Tibial nerve (tissue), 4 donors: ENCODE results near the gene XKR8. TPM values are rescaled to one million over a fixed set of nuclear protein-coding genes. Genes with fewer than 3 reads are reported as not detected.

Experiments
- DNase-seq, 2 donors: peaks; one replicate each; pipeline ENCODE4 v3.0.0-alpha.2; 2019; ENCODE audit warnings: low spot score in 2 of 2
- H3K27ac ChIP-seq, 4 donors: fragments of 200-600 bp; sonication (generic) in 3 of 4; one replicate each; pipeline ENCODE4 v1.5.1; 2017 to 2019; ENCODE audit warnings: mild to moderate bottlenecking in 1 of 4
- H3K27me3 ChIP-seq, 2 donors: fragments of 200-600 bp; sonication (generic) in 1 of 2; one replicate each; pipeline versions ENCODE4 v1.5.1 to v1.6.0; 2017 to 2019
- H3K36me3 ChIP-seq, 3 donors: fragments of 200-600 bp; sonication (generic); one replicate each; pipeline ENCODE4 v1.5.1; 2018 to 2019
- H3K4me1 ChIP-seq, 4 donors: fragments of 200-600 bp; sonication (generic) in 3 of 4; one replicate each; pipeline ENCODE4 v1.5.1; 2017 to 2019
- H3K4me3 ChIP-seq, 4 donors: fragments of 200-600 bp; sonication (generic) in 3 of 4; one replicate each; pipeline ENCODE4 v1.5.1; 2017 to 2019; ENCODE audit warnings: mild to moderate bottlenecking in 1 of 4, moderate library complexity in 1 of 4
- H3K9me3 ChIP-seq, 4 donors: fragments of 200-600 bp; sonication (generic) in 3 of 4; one replicate each; pipeline ENCODE4 v1.5.1; 2017 to 2019
- EP300 ChIP-seq, 2 donors: sonication (generic); formaldehyde crosslinking; IDR thresholded peaks; one replicate each; pipeline ENCODE4 v1.6.1; 2017; ENCODE audit warnings: antibody characterized with exemption in 2 of 2, mild to moderate bottlenecking in 1 of 2
- POLR2A ChIP-seq, 2 donors: fragments of 450-650 bp; IDR thresholded peaks; one replicate each; pipeline ENCODE4 v1.6.1; 2017; ENCODE audit warnings: antibody characterized with exemption in 2 of 2, mild to moderate bottlenecking in 2 of 2, moderate library complexity in 2 of 2
- WGBS, 2 donors: methylation state at CpG; one replicate each; pipeline ENCODE4 v1.1.5; 2018; 5-methylcytosine and 5-hydroxymethylcytosine counted together
- total RNA-seq, 4 donors: library from RNA; depleted of rRNA; stranded (reverse); fragments of >200 nt; gene quantifications; one replicate each; pipeline ENCODE4 v1.1.0, GENCODE V29; 2016
- TF ChIP-seq, protein P1 (sequence below), 5 experiments: fragments of 200-600 bp in 3 of 5; fragments of 450-650 bp in 2 of 5; sonication (generic) in 3 of 5; IDR thresholded peaks; one replicate each; pipeline ENCODE4 v1.5.1; 2016 to 2019; ENCODE audit warnings: antibody characterized with exemption in 5 of 5, mild to moderate bottlenecking in 3 of 5, moderate library complexity in 2 of 5

Gene XKR8, protein sequence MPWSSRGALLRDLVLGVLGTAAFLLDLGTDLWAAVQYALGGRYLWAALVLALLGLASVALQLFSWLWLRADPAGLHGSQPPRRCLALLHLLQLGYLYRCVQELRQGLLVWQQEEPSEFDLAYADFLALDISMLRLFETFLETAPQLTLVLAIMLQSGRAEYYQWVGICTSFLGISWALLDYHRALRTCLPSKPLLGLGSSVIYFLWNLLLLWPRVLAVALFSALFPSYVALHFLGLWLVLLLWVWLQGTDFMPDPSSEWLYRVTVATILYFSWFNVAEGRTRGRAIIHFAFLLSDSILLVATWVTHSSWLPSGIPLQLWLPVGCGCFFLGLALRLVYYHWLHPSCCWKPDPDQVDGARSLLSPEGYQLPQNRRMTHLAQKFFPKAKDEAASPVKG
- total RNA-seq: 1 to 10 TPM; 5.1 to 7.5 (median 7.3) TPM

DNA sequence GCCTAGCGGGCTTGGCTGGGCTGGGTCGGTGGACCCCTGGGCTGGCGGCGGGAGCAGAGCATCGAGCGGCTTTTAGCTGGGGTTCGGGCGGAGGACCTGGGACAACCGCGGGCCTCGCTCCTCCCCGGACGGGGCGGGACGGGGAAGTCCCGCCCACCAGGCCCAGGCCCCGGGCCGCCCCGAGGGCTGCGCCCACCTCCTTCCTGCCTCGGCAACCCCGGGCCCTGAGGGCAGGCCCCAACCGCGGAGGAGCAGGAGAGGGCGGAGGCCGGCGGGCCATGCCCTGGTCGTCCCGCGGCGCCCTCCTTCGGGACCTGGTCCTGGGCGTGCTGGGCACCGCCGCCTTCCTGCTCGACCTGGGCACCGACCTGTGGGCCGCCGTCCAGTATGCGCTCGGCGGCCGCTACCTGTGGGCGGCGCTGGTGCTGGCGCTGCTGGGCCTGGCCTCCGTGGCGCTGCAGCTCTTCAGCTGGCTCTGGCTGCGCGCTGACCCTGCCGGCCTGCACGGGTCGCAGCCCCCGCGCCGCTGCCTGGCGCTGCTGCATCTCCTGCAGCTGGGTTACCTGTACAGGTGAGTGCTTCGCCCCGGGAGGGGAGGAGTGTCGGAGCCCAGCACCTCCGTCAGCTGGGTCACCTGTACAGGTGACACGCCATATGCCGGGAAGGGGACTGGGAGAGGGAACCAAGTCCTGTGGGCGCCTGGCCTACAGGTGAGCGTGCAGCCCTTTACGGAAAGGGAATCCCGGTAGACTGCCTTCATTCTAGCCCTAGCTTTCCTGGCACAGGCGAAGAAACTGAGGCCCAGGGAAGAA, at the start of gene XKR8:
Gene XKR8 (plus strand): TSS at position 182 of the 812 bp plus-strand sequence. CDS start 97 bp downstream, at position 279.
- H3K9me3 ChIP-seq: no peaks in the 10 kb centered on the region
- peak; percentile 38 to 49 for DNase-seq
- H3K36me3 ChIP-seq: peaks cover 0 to 20% (median 0%) of the 10 kb centered on the region in 3 donors
- no peaks in the 10 kb centered on the region for H3K27me3 ChIP-seq
- 13 to 23% methylated on average over 14 to 35 of the region's 68 CpGs for WGBS, 2 donors
- H3K4me3 ChIP-seq: peak within 1 kb of the TSS; percentile 64 to 82 (median 70)
- peak within 1 kb of the TSS; percentile 76 to 90 (median 88) for H3K27ac ChIP-seq
- H3K4me1 ChIP-seq: peaks cover 0 to 31% (median 14%) of the 10 kb centered on the region in 4 donors
- TF ChIP-seq, protein P1, sequence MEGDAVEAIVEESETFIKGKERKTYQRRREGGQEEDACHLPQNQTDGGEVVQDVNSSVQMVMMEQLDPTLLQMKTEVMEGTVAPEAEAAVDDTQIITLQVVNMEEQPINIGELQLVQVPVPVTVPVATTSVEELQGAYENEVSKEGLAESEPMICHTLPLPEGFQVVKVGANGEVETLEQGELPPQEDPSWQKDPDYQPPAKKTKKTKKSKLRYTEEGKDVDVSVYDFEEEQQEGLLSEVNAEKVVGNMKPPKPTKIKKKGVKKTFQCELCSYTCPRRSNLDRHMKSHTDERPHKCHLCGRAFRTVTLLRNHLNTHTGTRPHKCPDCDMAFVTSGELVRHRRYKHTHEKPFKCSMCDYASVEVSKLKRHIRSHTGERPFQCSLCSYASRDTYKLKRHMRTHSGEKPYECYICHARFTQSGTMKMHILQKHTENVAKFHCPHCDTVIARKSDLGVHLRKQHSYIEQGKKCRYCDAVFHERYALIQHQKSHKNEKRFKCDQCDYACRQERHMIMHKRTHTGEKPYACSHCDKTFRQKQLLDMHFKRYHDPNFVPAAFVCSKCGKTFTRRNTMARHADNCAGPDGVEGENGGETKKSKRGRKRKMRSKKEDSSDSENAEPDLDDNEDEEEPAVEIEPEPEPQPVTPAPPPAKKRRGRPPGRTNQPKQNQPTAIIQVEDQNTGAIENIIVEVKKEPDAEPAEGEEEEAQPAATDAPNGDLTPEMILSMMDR (IDR thresholded peaks at IDR 0.05): peak; percentile 27 to 63 (median 41)
- TF ChIP-seq EP300 (IDR thresholded peaks at IDR 0.05): peak in 1 of 2 donors; percentile 50
- peak in 1 of 2 donors; percentile 54 for TF ChIP-seq POLR2A (IDR thresholded peaks at IDR 0.05)

DNA sequence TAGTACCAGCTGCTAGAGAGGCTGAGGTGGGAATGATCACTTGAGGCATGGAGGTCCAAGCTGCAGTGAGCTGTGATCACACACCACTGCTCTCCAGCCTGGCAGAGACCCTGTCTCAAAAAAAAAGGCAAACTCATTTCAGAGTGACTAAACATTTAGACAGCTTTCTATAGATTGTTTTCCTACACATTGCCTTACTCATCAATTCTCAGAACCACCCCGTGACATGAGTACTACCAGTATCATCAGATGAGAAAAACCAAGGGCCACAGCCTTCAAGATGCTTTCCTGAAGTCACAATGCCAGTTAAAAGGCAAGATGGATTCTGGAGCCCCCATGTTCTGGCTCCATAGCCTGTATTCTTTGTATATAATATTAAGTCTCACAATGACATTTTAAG, 47.3 kb upstream of the XKR8 start:
- no peak for DNase-seq
- H3K27ac ChIP-seq: no peak overlapping the region
- H3K4me3 ChIP-seq: no peak overlapping the region
- 95 to 100% methylated on average over 1 of the region's 1 CpG for WGBS, 2 donors
- peaks cover 0 to 11% (median 0%) of the 10 kb centered on the region in 4 donors for H3K9me3 ChIP-seq
- peaks cover 0 to 16% (median 4%) of the 10 kb centered on the region in 4 donors for H3K4me1 ChIP-seq
- TF ChIP-seq EP300 (IDR thresholded peaks at IDR 0.05) (no peak), POLR2A (IDR thresholded peaks at IDR 0.05) (no peak)
- TF ChIP-seq, protein P1 (IDR thresholded peaks at IDR 0.05): no peak
- H3K36me3 ChIP-seq: peaks cover 0 to 58% (median 0%) of the 10 kb centered on the region in 3 donors
- no peaks in the 10 kb centered on the region for H3K27me3 ChIP-seq

DNA sequence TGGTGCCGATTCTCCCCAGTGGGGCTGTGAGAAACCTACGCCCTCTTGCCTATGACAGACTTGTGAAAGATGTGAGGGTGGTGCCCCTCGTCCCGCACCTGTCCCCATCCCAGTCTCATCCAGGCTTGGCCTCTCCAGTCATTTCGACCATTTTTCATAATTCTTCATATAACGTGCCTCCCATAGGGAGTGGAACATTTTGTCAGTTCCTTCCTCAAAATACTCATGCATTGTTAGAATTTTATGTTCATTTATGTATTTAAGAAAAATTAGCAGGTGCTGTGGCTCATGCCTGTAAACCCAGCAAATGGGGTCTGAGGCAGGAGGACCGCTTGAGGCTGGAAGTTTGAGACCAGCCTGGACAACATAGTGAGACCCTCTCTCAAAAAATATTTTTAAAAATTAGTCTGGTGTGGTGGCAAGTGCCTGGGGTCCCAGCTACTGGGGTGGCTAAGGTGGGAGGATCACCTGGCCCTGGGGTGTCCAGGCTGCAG, 44.6 kb upstream of the XKR8 start:
- WGBS, 2 donors: 61 to 68% methylated on average over 7 of the region's 7 CpGs
- Histone ChIP-seq H3K27me3 (no peaks in the 10 kb centered on the region), H3K4me3 (peak overlapping the region; percentile 47 to 91 (median 80)), H3K4me1 (peaks cover 0 to 16% (median 4%) of the 10 kb centered on the region in 4 donors), H3K27ac (peak overlapping the region; percentile 45 to 88 (median 80)), H3K36me3 (peaks cover 0 to 31% (median 0%) of the 10 kb centered on the region in 3 donors), H3K9me3 (peaks cover 0 to 11% (median 0%) of the 10 kb centered on the region in 4 donors)
- no peak for DNase-seq
- TF ChIP-seq, protein P1 (IDR thresholded peaks at IDR 0.05): no peak
- no peak for TF ChIP-seq POLR2A (IDR thresholded peaks at IDR 0.05)
- no peak for TF ChIP-seq EP300 (IDR thresholded peaks at IDR 0.05)

DNA sequence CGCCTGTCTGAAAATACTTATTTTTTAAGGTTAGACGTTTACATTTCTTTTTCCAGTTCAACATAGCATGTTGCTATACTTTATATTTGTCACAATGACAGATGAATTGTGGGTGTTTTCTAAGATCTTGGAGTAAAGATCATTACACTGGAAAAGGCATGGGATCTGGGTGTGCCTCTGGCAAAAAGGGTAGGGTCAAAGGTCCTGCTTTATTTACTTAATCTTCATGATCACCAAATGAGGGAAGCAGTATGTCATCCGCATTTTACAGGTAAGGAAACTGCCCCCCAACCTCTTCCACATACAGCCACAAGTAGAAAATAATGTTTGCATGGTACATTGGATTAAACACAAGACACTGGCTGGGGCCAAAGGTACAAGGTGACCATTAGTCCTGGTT, 37.5 kb upstream of the XKR8 start:
- H3K4me1 ChIP-seq: no peaks in the 10 kb centered on the region
- TF ChIP-seq POLR2A (IDR thresholded peaks at IDR 0.05) (no peak), EP300 (IDR thresholded peaks at IDR 0.05) (no peak)
- TF ChIP-seq, protein P1 (IDR thresholded peaks at IDR 0.05): no peak
- H3K9me3 ChIP-seq: no peaks in the 10 kb centered on the region
- no peaks in the 10 kb centered on the region for H3K27me3 ChIP-seq
- WGBS, 2 donors: 84 to 86% methylated on average over 3 of the region's 3 CpGs
- no peaks in the 10 kb centered on the region for H3K36me3 ChIP-seq
- no peak overlapping the region for H3K27ac ChIP-seq
- no peak for DNase-seq
- no peak overlapping the region for H3K4me3 ChIP-seq
